Osteocyte (in vitro differentiated cells): ENCODE measurements around the gene MAML2. TPM values are rescaled to one million over a fixed set of nuclear protein-coding genes. Genes with fewer than 3 reads are reported as not detected.

Experiments used
- DNase-seq: peaks from one replicate; pipeline ENCODE4 v3.0.0; 2021; ENCODE audit warnings: mixed read lengths; ENCODE audit not compliant: unreplicated experiment; ENCODE audit errors: extremely low spot score
- H3K27ac Mint-ChIP-seq: one replicate; pipeline ENCODE4 v1.8.0; 2021; ENCODE audit warnings: mild to moderate bottlenecking, mixed read lengths; ENCODE audit not compliant: unreplicated experiment
- H3K27me3 Mint-ChIP-seq: one replicate; pipeline ENCODE4 v1.8.0; 2021; ENCODE audit warnings: mixed read lengths; ENCODE audit not compliant: unreplicated experiment
- H3K36me3 Mint-ChIP-seq: one replicate; pipeline ENCODE4 v1.8.0; 2021; ENCODE audit warnings: mixed read lengths; ENCODE audit not compliant: unreplicated experiment
- H3K4me1 Mint-ChIP-seq: one replicate; pipeline ENCODE4 v1.8.0; 2021; ENCODE audit warnings: mixed read lengths; ENCODE audit not compliant: unreplicated experiment
- H3K4me3 Mint-ChIP-seq: one replicate; pipeline ENCODE4 v1.8.0; 2021; ENCODE audit warnings: mild to moderate bottlenecking, moderate library complexity, mixed read lengths; ENCODE audit not compliant: unreplicated experiment
- H3K9me3 Mint-ChIP-seq: one replicate; pipeline ENCODE4 v1.8.0; 2021; ENCODE audit warnings: mixed read lengths; ENCODE audit not compliant: unreplicated experiment
- total RNA-seq: library from RNA; stranded (reverse); gene quantifications from 2 replicates; pipeline ENCODE4 v1.2.1, GENCODE V29; 2021
- TF ChIP-seq, protein P1 (sequence below): fragments of 200-600 bp; sonication (generic); IDR thresholded peaks from 2 replicates; pipeline ENCODE4 v1.5.0; 2021; ENCODE audit warnings: antibody characterized with exemption, mild to moderate bottlenecking, moderate library complexity

The MAML2 gene
- total RNA-seq, 1 donor from 2014 or later: 29.3 TPM

DNA sequence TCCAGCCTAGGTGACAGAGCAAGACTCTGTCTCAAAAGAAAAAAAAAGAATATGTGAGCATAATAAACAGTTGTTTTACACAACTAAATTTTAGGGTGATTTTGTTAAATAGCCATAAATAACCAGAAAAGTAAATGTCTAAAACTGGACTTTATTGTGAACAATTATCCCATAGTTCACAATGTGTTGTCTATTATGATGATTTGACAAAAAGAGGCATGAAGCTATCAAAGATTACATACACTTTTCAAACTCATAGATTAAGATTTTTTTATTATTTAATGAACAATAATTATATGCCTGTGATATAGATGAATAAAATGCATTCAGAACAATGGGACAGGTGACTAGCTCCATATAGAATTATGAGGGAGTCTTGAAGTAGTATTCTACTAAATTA, 392.1 kb downstream of the MAML2 start:
- Mint-ChIP-seq H3K9me3 (peaks cover 5% of the 10 kb centered on the region), H3K4me1 (no peaks in the 10 kb centered on the region), H3K4me3 (no peak overlapping the region), H3K27me3 (no peaks in the 10 kb centered on the region), H3K27ac (no peak overlapping the region), H3K36me3 (no peaks in the 10 kb centered on the region)
- TF ChIP-seq, protein P1, sequence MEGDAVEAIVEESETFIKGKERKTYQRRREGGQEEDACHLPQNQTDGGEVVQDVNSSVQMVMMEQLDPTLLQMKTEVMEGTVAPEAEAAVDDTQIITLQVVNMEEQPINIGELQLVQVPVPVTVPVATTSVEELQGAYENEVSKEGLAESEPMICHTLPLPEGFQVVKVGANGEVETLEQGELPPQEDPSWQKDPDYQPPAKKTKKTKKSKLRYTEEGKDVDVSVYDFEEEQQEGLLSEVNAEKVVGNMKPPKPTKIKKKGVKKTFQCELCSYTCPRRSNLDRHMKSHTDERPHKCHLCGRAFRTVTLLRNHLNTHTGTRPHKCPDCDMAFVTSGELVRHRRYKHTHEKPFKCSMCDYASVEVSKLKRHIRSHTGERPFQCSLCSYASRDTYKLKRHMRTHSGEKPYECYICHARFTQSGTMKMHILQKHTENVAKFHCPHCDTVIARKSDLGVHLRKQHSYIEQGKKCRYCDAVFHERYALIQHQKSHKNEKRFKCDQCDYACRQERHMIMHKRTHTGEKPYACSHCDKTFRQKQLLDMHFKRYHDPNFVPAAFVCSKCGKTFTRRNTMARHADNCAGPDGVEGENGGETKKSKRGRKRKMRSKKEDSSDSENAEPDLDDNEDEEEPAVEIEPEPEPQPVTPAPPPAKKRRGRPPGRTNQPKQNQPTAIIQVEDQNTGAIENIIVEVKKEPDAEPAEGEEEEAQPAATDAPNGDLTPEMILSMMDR: no peak
- no peak for DNase-seq

- Mint-ChIP-seq H3K4me3 (no peak overlapping the region), H3K36me3 (no peaks in the 10 kb centered on the region), H3K27me3 (no peaks in the 10 kb centered on the region), H3K27ac (no peak overlapping the region), H3K9me3 (peaks cover 12% of the 10 kb centered on the region), H3K4me1 (no peaks in the 10 kb centered on the region)
- TF ChIP-seq, protein P1: no peak
- no peak for DNase-seq
These were observed 394.4 kb downstream of the MAML2 start for GRCh38 chr11:95948637-95949036.

- Mint-ChIP-seq H3K27ac (no peak overlapping the region), H3K9me3 (peaks cover 14% of the 10 kb centered on the region), H3K4me1 (no peaks in the 10 kb centered on the region)
These were observed 398.4 kb downstream of the MAML2 start for GRCh38 chr11:95944623-95945022.

GRCh38 chr11:95943546-95943945, 399.4 kb downstream of the MAML2 start:
- Mint-ChIP-seq H3K9me3 (peaks cover 10% of the 10 kb centered on the region), H3K4me3 (no peak overlapping the region), H3K27me3 (no peaks in the 10 kb centered on the region), H3K36me3 (no peaks in the 10 kb centered on the region), H3K4me1 (no peaks in the 10 kb centered on the region), H3K27ac (no peak overlapping the region)
- no peak for DNase-seq
- TF ChIP-seq, protein P1: no peak

More at GRCh38 chr11:95944623-95945022, 398.4 kb downstream of the MAML2 start:
- Mint-ChIP-seq H3K27me3 (no peaks in the 10 kb centered on the region), H3K4me3 (no peak overlapping the region), H3K36me3 (no peaks in the 10 kb centered on the region)
- TF ChIP-seq, protein P1: no peak
- no peak for DNase-seq

DNA sequence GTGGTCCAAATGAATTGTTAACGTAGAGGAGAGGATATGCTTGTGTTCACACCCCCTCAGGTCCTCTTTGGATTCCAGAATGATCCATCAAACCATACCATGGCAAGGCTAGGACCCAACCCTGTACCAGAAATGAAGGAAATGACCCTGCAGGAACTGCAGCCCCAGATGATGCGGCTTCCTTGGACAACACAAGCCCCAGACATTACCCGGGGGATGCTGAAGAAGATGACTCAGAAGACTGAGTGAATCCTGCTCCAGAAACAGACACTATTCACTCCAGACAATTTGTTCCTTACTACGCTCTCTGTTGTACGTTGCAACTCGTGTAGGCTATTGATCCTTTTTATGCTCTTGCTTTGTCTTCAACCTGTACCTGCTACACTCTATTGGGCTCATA, 403.9 kb downstream of the MAML2 start:
- no peak overlapping the region for H3K4me3 Mint-ChIP-seq
- no peak for DNase-seq

More for the DNA sequence above, 403.9 kb downstream of the MAML2 start:
- no peaks in the 10 kb centered on the region for H3K36me3 Mint-ChIP-seq
- no peaks in the 10 kb centered on the region for H3K4me1 Mint-ChIP-seq
- H3K9me3 Mint-ChIP-seq: peaks cover 7% of the 10 kb centered on the region
- TF ChIP-seq, protein P1: no peak
- H3K27ac Mint-ChIP-seq: no peak overlapping the region
- H3K27me3 Mint-ChIP-seq: no peaks in the 10 kb centered on the region
